ENCODE results near the gene CBLN2.

Gene CBLN2

GRCh38 chr18:72544092-72544886 lies at the start of gene CBLN2:
Gene CBLN2, minus strand, starts transcription at chr18:72544342. Its CDS starts 2,182 bp downstream, at chr18:72542160.
- peak; percentile 2 for DNase-seq (ENCODE audit: low read depth)

- no peak for DNase-seq (ENCODE audit: low read depth)
These were observed 44.2 kb upstream of the CBLN2 start for GRCh38 chr18:72588360-72588759.

- DNase-seq (ENCODE audit: low read depth), result no peak
These were observed 40.6 kb upstream of the CBLN2 start for GRCh38 chr18:72584787-72585186.

- no peak for DNase-seq (ENCODE audit: low read depth)
These were observed 37.8 kb upstream of the CBLN2 start for GRCh38 chr18:72581976-72582375.

- no peak for DNase-seq (ENCODE audit: low read depth)
These were observed 28.8 kb upstream of the CBLN2 start for GRCh38 chr18:72572896-72573295.

- DNase-seq (ENCODE audit: low read depth), result no peak
These were observed 22.1 kb upstream of the CBLN2 start for GRCh38 chr18:72566290-72566689.

- no peak for DNase-seq (ENCODE audit: low read depth)
These were observed 11.8 kb upstream of the CBLN2 start for GRCh38 chr18:72555968-72556367.

- DNase-seq (ENCODE audit: low read depth), result no peak
These were observed 11.0 kb upstream of the CBLN2 start for GRCh38 chr18:72555101-72555500.

GRCh38 chr18:72543357-72544055 lies 636 bp downstream of the CBLN2 start:
- DNase-seq (ENCODE audit: low read depth), result no peak

GRCh38 chr18:72542984-72543356 lies 1.2 kb downstream of the CBLN2 start:
- no peak for DNase-seq (ENCODE audit: low read depth)

GRCh38 chr18:72542342-72542741 lies 1.8 kb downstream of the CBLN2 start:
- DNase-seq (ENCODE audit: low read depth), result no peak

GRCh38 chr18:72541871-72542332 lies 2.2 kb downstream of the CBLN2 start:
- DNase-seq (ENCODE audit: low read depth), result no peak

GRCh38 chr18:72539901-72540300 lies 4.2 kb downstream of the CBLN2 start:
- no peak for DNase-seq (ENCODE audit: low read depth)

- no peak for DNase-seq (ENCODE audit: low read depth)
These were observed 13.5 kb downstream of the CBLN2 start for GRCh38 chr18:72530622-72531021.

GRCh38 chr18:72504866-72505265 lies 39.3 kb downstream of the CBLN2 start:
- no peak for DNase-seq (ENCODE audit: low read depth)

GRCh38 chr18:72502671-72503431 lies 41.3 kb downstream of the CBLN2 start:
- no peak for DNase-seq (ENCODE audit: low read depth)

- DNase-seq (ENCODE audit: low read depth), result no peak
These were observed 51.6 kb downstream of the CBLN2 start for GRCh38 chr18:72492497-72492896.

Data from stromal cell of bone marrow (primary cell).